A549 (cell line): Measurements from ENCODE around the gene SMARCD1.

Experiments used
- BHLHE40 ChIP-seq: IDR thresholded peaks from 2 replicates; pipeline ENCODE4 v1.6.1; 2012; ENCODE audit warnings: low read depth, low read length, inconsistent platforms
- CHD2 ChIP-seq: fragments of 150-350 bp; IDR thresholded peaks from 2 replicates; pipeline ENCODE4 v1.6.1; 2014; ENCODE audit warnings: low read length; ENCODE audit not compliant: partially characterized antibody
- MAFK ChIP-seq: fragments of 450-650 bp; IDR thresholded peaks from 2 replicates; pipeline ENCODE4 v1.6.1; 2014; ENCODE audit not compliant: partially characterized antibody
- POLR2A ChIP-seq: IDR thresholded peaks from 2 replicates; pipeline ENCODE4 v1.6.1; 2012; ENCODE audit warnings: mild to moderate bottlenecking, low read length
- TF ChIP-seq, protein P1 (sequence below): IDR thresholded peaks from 2 replicates; pipeline ENCODE4 v1.6.1; 2012
- TF ChIP-seq, protein P2 (sequence below): fragments of >200 bp; sonication (Bioruptor Twin); formaldehyde crosslinking; IDR thresholded peaks from 3 replicates; pipeline ENCODE4 v1.5.1; 2016
- TF ChIP-seq, protein P3 (sequence below): fragments of 200-600 bp; sonication (generic); IDR thresholded peaks from 2 replicates; pipeline ENCODE4 v1.6.1; 2016; ENCODE audit warnings: antibody characterized with exemption, mild to moderate bottlenecking, moderate library complexity

DNA sequence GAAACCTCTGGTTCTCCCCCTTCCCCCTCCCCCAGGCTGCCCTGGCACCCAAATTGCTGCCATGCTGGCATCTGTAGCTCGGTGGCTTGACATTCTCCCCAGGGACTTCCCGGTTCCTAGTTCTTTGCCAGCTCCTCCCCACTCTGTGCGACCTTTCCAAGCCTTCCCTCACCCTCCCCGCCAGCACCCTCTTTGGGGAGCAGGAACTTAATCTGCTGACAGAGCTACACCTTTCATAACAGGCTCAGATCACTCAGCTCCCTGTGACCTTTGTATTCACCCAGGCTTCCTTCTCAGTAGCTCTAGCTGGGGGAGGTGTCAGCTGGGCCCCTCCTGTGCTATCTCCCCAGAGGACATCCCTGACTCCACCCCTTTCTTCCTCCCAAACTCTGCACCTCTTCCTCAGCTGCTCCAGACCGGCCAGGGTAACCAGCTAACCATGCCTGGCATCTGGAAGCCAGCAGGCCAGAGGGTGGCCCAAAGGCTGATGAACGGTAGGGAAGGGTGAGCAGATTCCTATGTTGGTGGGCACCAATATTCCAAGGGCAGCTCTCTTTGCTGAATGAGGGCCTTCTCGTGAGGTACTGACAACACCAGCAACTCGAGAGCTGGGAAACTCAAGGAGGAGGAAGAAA is 25.1 kb downstream of the SMARCD1 start:
- TF ChIP-seq BHLHE40 (no peak), CHD2 (no peak), MAFK (no peak), POLR2A (no peak)
- TF ChIP-seq, protein P1, sequence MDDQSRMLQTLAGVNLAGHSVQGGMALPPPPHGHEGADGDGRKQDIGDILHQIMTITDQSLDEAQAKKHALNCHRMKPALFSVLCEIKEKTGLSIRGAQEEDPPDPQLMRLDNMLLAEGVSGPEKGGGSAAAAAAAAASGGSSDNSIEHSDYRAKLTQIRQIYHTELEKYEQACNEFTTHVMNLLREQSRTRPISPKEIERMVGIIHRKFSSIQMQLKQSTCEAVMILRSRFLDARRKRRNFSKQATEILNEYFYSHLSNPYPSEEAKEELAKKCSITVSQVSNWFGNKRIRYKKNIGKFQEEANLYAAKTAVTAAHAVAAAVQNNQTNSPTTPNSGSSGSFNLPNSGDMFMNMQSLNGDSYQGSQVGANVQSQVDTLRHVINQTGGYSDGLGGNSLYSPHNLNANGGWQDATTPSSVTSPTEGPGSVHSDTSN = no peak
- TF ChIP-seq, protein P2, sequence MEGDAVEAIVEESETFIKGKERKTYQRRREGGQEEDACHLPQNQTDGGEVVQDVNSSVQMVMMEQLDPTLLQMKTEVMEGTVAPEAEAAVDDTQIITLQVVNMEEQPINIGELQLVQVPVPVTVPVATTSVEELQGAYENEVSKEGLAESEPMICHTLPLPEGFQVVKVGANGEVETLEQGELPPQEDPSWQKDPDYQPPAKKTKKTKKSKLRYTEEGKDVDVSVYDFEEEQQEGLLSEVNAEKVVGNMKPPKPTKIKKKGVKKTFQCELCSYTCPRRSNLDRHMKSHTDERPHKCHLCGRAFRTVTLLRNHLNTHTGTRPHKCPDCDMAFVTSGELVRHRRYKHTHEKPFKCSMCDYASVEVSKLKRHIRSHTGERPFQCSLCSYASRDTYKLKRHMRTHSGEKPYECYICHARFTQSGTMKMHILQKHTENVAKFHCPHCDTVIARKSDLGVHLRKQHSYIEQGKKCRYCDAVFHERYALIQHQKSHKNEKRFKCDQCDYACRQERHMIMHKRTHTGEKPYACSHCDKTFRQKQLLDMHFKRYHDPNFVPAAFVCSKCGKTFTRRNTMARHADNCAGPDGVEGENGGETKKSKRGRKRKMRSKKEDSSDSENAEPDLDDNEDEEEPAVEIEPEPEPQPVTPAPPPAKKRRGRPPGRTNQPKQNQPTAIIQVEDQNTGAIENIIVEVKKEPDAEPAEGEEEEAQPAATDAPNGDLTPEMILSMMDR = no peak
- TF ChIP-seq, protein P3, sequence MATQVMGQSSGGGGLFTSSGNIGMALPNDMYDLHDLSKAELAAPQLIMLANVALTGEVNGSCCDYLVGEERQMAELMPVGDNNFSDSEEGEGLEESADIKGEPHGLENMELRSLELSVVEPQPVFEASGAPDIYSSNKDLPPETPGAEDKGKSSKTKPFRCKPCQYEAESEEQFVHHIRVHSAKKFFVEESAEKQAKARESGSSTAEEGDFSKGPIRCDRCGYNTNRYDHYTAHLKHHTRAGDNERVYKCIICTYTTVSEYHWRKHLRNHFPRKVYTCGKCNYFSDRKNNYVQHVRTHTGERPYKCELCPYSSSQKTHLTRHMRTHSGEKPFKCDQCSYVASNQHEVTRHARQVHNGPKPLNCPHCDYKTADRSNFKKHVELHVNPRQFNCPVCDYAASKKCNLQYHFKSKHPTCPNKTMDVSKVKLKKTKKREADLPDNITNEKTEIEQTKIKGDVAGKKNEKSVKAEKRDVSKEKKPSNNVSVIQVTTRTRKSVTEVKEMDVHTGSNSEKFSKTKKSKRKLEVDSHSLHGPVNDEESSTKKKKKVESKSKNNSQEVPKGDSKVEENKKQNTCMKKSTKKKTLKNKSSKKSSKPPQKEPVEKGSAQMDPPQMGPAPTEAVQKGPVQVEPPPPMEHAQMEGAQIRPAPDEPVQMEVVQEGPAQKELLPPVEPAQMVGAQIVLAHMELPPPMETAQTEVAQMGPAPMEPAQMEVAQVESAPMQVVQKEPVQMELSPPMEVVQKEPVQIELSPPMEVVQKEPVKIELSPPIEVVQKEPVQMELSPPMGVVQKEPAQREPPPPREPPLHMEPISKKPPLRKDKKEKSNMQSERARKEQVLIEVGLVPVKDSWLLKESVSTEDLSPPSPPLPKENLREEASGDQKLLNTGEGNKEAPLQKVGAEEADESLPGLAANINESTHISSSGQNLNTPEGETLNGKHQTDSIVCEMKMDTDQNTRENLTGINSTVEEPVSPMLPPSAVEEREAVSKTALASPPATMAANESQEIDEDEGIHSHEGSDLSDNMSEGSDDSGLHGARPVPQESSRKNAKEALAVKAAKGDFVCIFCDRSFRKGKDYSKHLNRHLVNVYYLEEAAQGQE = no peak
